BLaER1 (cell line): Measurements from ENCODE around the gene SEC14L2.

Experiments used
- H3K27ac ChIP-seq: shearing (Covaris generic); formaldehyde crosslinking; 2 replicates; pipeline ENCODE4 v1.8.1; 2022
- H3K27me3 ChIP-seq: shearing (Covaris generic); formaldehyde crosslinking; 2 replicates; pipeline ENCODE4 v1.8.1; 2022
- H3K36me3 ChIP-seq: shearing (Covaris generic); formaldehyde crosslinking; 2 replicates; pipeline ENCODE4 v1.8.1; 2022
- H3K4me1 ChIP-seq: shearing (Covaris generic); formaldehyde crosslinking; 2 replicates; pipeline ENCODE4 v1.8.1; 2022
- H3K4me2 ChIP-seq: shearing (Covaris generic); formaldehyde crosslinking; 2 replicates; pipeline ENCODE4 v1.8.1; 2022
- H3K4me3 ChIP-seq: shearing (Covaris generic); formaldehyde crosslinking; 2 replicates; pipeline ENCODE4 v1.8.1; 2022
- H3K9ac ChIP-seq: shearing (Covaris generic); formaldehyde crosslinking; 2 replicates; pipeline ENCODE4 v1.8.1; 2022
- H3K9me3 ChIP-seq: shearing (Covaris generic); formaldehyde crosslinking; 2 replicates; pipeline ENCODE4 v1.8.1; 2022
- H4K20me1 ChIP-seq: shearing (Covaris generic); formaldehyde crosslinking; 2 replicates; pipeline ENCODE4 v1.8.1; 2022
- Cebpa-rat ChIP-seq: shearing (Covaris generic); IDR thresholded peaks from 2 replicates; pipeline ENCODE4 v1.8.1; 2022

Gene SEC14L2

DNA sequence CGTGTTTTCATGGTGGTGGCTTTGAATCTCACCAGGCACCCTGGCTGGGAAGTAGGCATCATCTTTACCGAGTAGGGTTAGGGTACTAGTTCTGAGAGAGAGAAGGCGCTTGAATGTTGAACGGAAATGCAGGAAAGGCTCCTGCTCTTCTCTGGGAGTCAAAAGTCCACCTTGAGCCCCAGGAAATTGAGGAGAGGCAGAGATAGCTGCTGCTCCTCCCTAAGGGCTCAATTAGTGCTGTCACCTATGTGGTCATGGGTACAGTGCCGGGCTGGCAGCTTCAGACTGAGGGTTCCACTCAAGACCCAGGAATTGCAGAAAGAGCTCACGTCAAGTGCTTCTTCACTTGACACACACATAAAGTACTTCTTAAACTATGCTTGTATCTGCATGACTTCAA is 38.3 kb upstream of the SEC14L2 start:
- Histone ChIP-seq H3K27me3 (peaks cover 7% of the 10 kb centered on the region; the same call in 1 of the 2 replicates), H3K4me1 (peaks cover 55% of the 10 kb centered on the region), H3K4me2 (no peak overlapping the region), H4K20me1 (peaks cover 29% of the 10 kb centered on the region), H3K4me3 (no peak overlapping the region), H3K9ac (no peak overlapping the region), H3K9me3 (no peaks in the 10 kb centered on the region), H3K36me3 (peaks cover 12% of the 10 kb centered on the region), H3K27ac (no peak overlapping the region)
- no peak for TF ChIP-seq Cebpa-rat

DNA sequence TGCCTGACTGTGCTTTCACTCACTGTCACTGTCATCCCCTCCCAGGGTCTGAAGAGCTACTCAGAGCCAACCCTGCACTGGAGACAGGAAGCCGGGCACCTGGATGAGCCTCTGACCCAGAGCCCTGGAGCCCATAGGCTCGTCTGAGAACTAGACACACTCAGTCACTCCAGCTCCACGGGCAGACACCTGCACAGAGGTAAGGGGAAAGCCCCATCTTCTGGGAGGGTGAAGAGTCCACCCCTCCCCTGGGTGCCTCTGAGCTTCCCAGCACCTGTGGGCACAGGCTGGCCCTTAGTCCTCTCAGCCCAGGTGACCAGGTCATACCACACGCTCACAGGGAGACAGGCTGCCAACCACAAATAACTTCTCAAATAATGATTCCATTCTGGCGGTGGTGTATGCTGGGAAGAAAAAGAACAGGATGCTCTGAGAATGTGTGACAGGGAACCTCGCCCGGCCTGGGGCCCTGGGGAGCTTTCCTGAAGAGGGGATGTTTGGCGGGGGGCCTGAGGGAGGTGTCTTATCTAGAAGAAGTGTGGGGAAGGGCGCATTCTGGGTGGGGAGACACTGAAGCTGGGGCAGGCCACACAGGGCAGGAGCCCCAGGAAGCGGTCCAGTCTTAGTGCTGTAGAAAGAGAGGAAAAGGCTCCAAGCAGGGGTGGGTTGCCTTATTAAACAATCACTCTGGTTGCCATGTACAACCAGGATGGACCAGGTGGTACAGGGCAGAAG is 34.7 kb upstream of the SEC14L2 start:
- Histone ChIP-seq H3K9ac (no peak overlapping the region; the same call in 1 of the 2 replicates), H3K4me3 (no peak overlapping the region), H3K4me1 (peaks cover 49% of the 10 kb centered on the region), H3K9me3 (no peaks in the 10 kb centered on the region), H3K4me2 (peak overlapping the region; percentile 52), H3K27me3 (peaks cover 7% of the 10 kb centered on the region; the same call in 1 of the 2 replicates), H3K36me3 (peaks cover 7% of the 10 kb centered on the region; the same call in 1 of the 2 replicates), H4K20me1 (no peaks in the 10 kb centered on the region), H3K27ac (peak overlapping the region; percentile 4; the same call in 1 of the 2 replicates)
- TF ChIP-seq Cebpa-rat: no peak

DNA sequence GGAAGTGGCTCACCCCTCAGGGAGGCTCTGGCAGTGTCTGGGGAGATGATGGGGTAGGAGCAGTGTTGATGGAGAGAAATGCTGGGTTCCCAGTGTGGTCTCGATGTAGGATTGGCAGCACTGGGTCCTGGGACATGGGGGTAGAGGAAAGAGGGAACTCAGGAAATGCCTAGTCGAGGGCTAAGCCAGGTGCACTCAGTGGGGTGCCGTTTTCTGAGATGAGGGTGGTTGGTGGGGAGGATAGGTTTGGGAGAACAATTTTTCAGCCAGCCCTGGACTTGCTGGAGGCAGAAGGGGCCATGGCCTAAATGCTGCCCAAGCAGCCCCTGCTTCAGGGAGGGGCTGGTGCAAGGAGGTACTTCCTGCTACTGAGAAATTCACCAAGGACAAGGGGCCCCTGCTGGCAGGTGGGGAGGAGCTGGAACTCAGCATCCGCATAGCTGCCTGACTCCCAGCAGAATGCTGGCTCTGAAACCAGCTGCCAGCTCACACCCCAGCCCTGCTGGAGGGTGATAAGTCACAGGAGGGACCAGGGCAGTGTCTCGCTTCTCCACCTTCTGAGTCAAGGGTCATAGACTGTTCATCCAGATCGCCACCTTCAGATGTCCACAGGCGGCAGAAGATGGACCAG is 34.1 kb upstream of the SEC14L2 start:
- TF ChIP-seq Cebpa-rat: no peak
- Histone ChIP-seq H3K36me3 (peaks cover 7% of the 10 kb centered on the region; the same call in 1 of the 2 replicates), H3K4me1 (peaks cover 42% of the 10 kb centered on the region), H3K27ac (peak overlapping the region; percentile 4), H3K4me2 (peak overlapping the region; percentile 52), H3K27me3 (peaks cover 5% of the 10 kb centered on the region; the same call in 1 of the 2 replicates), H3K9me3 (no peaks in the 10 kb centered on the region), H3K4me3 (no peak overlapping the region), H4K20me1 (no peaks in the 10 kb centered on the region), H3K9ac (0 out of 2 replicates have a peak overlapping the region, but pooled peaks have one; percentile 25)

DNA sequence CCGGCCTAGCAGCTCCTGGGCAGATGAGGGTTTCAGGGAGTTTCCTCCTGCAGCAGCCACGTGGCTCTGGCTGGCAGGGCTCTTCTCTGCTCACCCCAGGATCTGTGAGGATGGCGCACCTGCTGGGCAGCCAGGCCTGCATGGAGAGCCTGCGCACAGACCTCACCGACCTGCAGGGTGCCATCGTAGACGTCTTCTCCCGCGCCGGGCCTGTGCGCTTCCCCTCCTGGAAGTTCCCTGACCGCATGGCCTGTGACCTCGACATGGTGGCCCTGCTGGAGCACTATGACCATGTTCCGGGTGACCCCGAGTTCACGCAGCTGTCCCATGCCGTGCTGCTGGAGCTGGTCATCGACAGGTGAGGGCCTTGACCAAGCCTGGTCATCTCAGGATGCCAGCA is 30.9 kb upstream of the SEC14L2 start:
- H4K20me1 ChIP-seq: no peaks in the 10 kb centered on the region
- H3K4me2 ChIP-seq: peak overlapping the region; percentile 68
- no peak overlapping the region for H3K4me3 ChIP-seq
- no peak overlapping the region for H3K9ac ChIP-seq
- H3K27me3 ChIP-seq: no peaks in the 10 kb centered on the region
- H3K4me1 ChIP-seq: peaks cover 67% of the 10 kb centered on the region
- peak overlapping the region; percentile 75 for H3K27ac ChIP-seq
- TF ChIP-seq Cebpa-rat: no peak
- no peaks in the 10 kb centered on the region for H3K9me3 ChIP-seq
- peaks cover 7% of the 10 kb centered on the region; the same call in 1 of the 2 replicates for H3K36me3 ChIP-seq

DNA sequence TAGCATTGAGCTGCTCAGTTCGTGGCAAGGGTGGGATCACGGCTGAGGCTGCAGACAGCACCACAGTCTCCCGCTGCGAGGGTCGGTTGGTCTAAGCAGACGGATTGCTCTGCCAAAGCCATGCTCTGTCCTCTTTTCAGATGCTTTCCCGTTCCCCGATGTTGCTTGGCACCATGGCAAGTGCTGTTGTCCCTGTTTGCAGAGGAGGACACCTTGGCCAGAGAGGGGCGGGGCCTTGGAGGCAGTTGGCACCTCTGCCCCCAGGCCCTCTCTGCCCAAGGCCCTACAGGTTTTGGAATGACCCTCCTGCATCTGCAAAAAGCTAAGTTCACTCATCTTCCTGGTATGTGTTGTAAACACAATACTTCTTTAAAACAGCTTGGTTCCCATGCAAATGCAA is 28.4 kb upstream of the SEC14L2 start:
- Histone ChIP-seq H3K4me1 (peaks cover 56% of the 10 kb centered on the region), H3K27ac (0 out of 2 replicates have a peak overlapping the region, but pooled peaks have one; percentile 58), H3K4me3 (no peak overlapping the region), H3K9ac (no peak overlapping the region), H4K20me1 (no peaks in the 10 kb centered on the region), H3K27me3 (no peaks in the 10 kb centered on the region), H3K9me3 (no peaks in the 10 kb centered on the region), H3K36me3 (peaks cover 7% of the 10 kb centered on the region; the same call in 1 of the 2 replicates), H3K4me2 (peak overlapping the region; percentile 52)
- TF ChIP-seq Cebpa-rat: no peak

DNA sequence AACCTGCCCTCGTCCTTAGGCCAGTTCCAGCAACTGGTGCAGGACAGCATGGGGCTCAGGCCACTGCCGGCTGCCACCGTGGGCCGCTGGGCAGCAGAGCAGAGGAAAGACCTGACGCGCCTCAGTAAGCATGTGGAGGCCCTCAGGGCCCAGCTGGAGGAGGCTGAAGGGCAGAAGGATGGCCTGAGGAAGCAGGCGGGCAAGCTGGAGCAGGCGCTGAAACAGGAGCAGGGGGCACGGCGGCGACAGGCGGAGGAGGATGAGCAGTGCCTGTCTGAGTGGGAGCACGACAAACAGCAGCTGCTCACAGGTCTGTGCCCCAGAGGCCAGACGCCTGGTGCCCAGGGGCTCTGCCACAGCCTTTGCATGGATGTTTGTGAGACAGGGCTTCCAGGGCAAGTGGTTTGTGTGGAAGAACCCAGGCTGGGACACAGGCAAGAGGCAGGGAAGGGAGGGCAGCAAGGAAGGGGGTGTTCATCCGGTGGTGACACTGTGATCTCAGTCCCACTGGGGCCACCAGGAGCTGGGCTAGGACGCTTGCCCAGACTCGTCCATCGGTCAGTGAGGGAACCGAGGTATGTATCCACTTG is 26.1 kb upstream of the SEC14L2 start:
- Histone ChIP-seq H3K9ac (peak overlapping the region; percentile 45; the same call in 1 of the 2 replicates), H3K4me2 (peak overlapping the region; percentile 57), H3K27me3 (no peaks in the 10 kb centered on the region), H3K4me3 (no peak overlapping the region), H3K36me3 (peaks cover 11% of the 10 kb centered on the region; the same call in 1 of the 2 replicates), H3K27ac (peak overlapping the region; percentile 49), H3K4me1 (peaks cover 52% of the 10 kb centered on the region), H3K9me3 (no peaks in the 10 kb centered on the region), H4K20me1 (no peaks in the 10 kb centered on the region)
- TF ChIP-seq Cebpa-rat: no peak

DNA sequence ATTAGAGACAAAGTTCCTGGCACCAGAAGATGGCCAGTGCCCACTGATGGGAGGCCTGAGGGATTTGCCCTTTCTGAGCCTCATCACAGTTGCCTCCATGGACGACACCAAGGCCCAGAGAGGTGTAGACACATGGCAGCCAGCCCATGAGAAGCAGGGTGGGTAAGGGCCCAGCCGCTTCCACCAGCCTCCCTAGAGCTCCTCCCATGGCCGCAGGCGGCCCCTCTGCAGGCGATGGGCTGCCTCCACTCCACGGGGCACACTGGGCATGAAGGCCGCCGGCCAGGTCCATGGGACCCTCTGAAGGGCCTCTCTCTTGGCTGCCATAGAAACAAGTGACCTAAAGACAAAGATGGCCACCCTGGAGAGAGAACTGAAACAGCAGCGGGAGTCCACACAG is 25.5 kb upstream of the SEC14L2 start:
- H3K36me3 ChIP-seq: peaks cover 5% of the 10 kb centered on the region; the same call in 1 of the 2 replicates
- H3K9me3 ChIP-seq: no peaks in the 10 kb centered on the region
- peaks cover 46% of the 10 kb centered on the region for H3K4me1 ChIP-seq
- peak overlapping the region; percentile 57 for H3K4me2 ChIP-seq
- H4K20me1 ChIP-seq: no peaks in the 10 kb centered on the region
- TF ChIP-seq Cebpa-rat: no peak
- no peak overlapping the region for H3K9ac ChIP-seq
- H3K27ac ChIP-seq: peak overlapping the region; percentile 49
- H3K27me3 ChIP-seq: no peaks in the 10 kb centered on the region
- no peak overlapping the region for H3K4me3 ChIP-seq

DNA sequence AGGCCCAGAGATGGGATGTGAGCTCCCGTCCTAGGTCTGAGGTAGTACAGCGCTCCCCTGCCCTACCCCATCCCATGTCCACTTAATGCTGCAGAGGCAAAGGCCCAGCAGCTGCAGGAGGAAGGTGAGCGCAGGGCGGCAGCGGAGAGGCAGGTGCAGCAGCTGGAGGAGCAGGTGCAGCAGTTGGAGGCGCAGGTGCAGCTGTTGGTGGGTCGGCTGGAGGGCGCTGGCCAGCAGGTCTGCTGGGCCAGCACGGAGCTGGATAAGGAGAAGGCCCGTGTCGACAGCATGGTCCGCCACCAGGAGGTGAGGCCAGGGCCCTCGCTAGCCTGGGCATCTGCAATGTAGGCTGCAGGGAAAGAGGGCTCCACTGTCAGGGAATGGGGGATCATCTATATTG is 24.8 kb upstream of the SEC14L2 start:
- H3K9me3 ChIP-seq: no peaks in the 10 kb centered on the region
- H3K27ac ChIP-seq: no peak overlapping the region
- H3K36me3 ChIP-seq: peaks cover 10% of the 10 kb centered on the region; the same call in 1 of the 2 replicates
- H3K4me1 ChIP-seq: peaks cover 41% of the 10 kb centered on the region
- no peaks in the 10 kb centered on the region for H4K20me1 ChIP-seq
- H3K4me3 ChIP-seq: no peak overlapping the region
- H3K27me3 ChIP-seq: no peaks in the 10 kb centered on the region
- H3K9ac ChIP-seq: no peak overlapping the region
- TF ChIP-seq Cebpa-rat: no peak
- no peak overlapping the region for H3K4me2 ChIP-seq

DNA sequence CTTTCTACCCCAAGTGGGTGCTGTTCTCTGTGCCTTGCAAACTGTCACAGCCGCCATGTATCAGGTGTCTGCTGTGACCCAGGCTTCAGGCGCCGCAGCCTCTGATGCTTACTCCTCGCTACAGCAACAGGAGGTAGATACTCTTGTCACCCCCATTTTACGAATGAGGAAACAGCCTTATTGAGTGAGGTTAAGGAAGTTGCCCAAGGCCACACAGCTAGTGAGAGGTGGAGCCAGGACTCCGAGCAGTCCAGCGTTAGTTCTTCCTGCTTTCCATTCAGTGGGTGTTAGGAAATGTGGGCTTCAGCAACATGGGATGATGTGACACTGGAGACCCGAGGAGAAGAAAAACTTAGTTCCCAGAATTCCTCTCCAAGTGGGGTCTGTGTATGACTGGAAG is 23.9 kb upstream of the SEC14L2 start:
- peaks cover 40% of the 10 kb centered on the region for H3K4me1 ChIP-seq
- no peaks in the 10 kb centered on the region for H3K27me3 ChIP-seq
- H3K27ac ChIP-seq: no peak overlapping the region
- TF ChIP-seq Cebpa-rat: no peak
- H3K4me3 ChIP-seq: no peak overlapping the region
- H3K9me3 ChIP-seq: no peaks in the 10 kb centered on the region
- no peak overlapping the region for H3K9ac ChIP-seq
- H4K20me1 ChIP-seq: no peaks in the 10 kb centered on the region
- H3K36me3 ChIP-seq: peaks cover 19% of the 10 kb centered on the region; the same call in 1 of the 2 replicates
- H3K4me2 ChIP-seq: no peak overlapping the region
